ENCODE results near the gene ALDH1A3. TPM values are rescaled to one million over a fixed set of nuclear protein-coding genes. Genes with fewer than 3 reads are reported as not detected.

ALDH1A3 gene
- total RNA-seq, 4 donors from 2014 or later, result 8.5 to 99.9 (median 18.4) TPM

DNA sequence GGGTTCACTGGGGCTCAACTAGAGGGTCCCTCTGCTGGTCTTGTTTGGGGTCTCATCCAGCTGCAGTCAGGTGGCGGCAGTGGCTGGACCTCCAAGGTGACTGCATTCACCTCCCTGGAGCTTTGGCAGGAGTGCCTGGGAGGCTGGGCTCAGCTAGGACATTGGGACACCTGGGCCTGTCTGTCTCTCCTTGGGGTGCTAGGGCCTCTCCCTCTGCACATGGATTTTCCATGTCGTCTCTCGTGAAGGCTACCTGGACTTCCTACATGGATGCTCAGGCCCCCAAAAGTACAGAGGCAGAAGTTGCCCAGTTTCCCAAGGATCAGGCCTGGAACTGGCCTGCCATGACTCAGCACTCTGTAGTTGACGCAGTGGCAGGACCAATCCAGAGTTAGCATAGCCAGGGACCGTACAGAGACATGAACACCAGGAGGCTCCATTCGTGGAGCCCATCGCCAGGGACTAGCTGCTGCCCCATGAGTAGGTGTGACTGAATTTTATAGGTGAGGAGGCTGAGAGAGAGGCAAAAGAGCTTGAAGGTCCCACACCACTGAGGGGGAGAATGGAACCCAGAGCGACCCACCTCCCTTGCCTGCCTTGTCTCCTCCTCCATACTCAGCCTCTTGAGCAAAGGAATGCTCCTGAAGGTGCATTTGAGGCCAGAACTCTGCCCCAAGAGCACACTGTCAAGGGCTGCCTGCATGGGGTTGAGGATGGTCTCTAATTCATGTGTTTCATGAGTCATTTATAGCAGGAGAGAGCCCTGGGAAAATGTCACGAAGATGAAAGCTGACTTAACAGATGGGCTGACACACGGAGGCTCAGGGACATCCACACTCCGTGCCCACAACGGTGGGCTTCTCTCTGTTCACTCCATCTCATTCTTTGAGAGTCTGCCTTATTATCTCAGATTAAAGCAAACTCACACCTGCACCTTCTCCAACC is 13.0 kb upstream of the ALDH1A3 start:
- Histone ChIP-seq H3K4me1 (no peaks in the 10 kb centered on the region), H3K27ac (no peak overlapping the region)
- no peak for TF ChIP-seq POLR2A (IDR thresholded peaks at IDR 0.05)
- TF ChIP-seq, protein P1, sequence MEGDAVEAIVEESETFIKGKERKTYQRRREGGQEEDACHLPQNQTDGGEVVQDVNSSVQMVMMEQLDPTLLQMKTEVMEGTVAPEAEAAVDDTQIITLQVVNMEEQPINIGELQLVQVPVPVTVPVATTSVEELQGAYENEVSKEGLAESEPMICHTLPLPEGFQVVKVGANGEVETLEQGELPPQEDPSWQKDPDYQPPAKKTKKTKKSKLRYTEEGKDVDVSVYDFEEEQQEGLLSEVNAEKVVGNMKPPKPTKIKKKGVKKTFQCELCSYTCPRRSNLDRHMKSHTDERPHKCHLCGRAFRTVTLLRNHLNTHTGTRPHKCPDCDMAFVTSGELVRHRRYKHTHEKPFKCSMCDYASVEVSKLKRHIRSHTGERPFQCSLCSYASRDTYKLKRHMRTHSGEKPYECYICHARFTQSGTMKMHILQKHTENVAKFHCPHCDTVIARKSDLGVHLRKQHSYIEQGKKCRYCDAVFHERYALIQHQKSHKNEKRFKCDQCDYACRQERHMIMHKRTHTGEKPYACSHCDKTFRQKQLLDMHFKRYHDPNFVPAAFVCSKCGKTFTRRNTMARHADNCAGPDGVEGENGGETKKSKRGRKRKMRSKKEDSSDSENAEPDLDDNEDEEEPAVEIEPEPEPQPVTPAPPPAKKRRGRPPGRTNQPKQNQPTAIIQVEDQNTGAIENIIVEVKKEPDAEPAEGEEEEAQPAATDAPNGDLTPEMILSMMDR (IDR thresholded peaks at IDR 0.05), result no peak

DNA sequence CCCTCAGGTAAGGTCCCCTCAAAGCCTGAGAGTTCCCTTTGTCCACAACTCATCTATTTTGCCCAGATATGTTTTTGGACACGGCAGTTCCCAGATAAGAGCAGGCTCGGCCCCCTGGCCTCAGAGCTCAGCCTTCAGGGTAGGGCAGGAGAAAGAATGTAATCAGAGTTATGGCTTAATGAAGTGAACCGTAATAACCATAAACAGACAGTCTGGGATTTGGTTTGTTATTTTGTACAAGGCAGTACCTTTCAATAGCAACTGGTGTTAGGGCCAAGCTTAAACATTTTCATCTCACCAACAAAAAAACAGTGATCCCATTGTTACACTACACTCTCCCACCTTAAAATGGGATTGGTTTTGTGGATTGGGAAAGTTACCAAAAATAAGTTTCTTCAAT is 12.2 kb upstream of the ALDH1A3 start:
- DNase-seq, result no peak
- Histone ChIP-seq H3K27me3 (no peaks in the 10 kb centered on the region), H3K9me3 (peaks cover 0 to 5% (median 0%) of the 10 kb centered on the region in 4 donors), H3K4me3 (no peak overlapping the region), H3K27ac (no peak overlapping the region), H3K4me1 (no peaks in the 10 kb centered on the region), H3K36me3 (no peaks in the 10 kb centered on the region)
- TF ChIP-seq, protein P1 (IDR thresholded peaks at IDR 0.05), result no peak
- TF ChIP-seq POLR2A (IDR thresholded peaks at IDR 0.05), result no peak

More for the DNA sequence above, 13.0 kb upstream of the ALDH1A3 start:
- Histone ChIP-seq H3K4me3 (no peak overlapping the region), H3K27me3 (no peaks in the 10 kb centered on the region), H3K36me3 (no peaks in the 10 kb centered on the region), H3K9me3 (peaks cover 0 to 5% (median 0%) of the 10 kb centered on the region in 4 donors)
- no peak for DNase-seq

DNA sequence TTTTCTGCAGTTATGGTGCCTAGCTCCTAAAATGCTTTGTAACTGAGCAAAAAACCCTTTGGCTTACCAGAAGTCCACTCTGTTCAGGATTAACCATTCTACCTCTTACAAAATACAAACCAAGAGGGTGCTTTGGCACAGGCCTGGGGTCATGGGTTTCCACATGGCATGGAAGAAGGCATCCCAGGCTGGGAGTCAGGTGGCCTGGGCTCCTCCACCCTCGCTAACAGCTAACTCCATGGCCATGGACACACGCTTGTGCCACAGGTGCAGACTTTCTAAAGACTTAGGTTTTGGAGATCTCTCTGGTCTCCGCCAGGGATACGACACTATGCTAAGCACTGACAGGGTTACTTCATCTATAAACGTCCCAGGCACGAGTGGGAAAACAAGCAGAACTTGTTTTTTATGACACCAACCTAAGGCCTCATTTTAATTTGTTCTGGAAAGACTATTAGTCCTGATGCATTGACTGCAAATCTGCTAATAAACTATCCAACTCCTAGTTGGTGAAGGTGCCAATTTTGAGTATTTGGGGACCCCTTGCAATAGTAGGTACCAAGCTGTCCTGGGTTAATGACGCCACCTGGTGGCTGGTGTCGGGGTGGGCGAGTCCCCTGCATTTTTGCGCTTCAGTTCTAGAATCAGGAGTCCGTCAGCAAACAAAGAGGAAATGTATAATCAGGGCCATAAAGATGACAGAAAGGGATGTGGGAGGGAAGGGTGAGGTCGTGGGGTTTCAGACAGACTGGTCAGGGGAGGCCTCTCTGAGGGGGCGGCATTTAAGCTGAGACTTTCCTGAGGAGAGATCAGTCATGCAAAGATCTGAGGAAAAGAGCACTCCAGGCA is 10.3 kb upstream of the ALDH1A3 start:
- Histone ChIP-seq H3K27ac (no peak overlapping the region), H3K4me1 (no peaks in the 10 kb centered on the region), H3K4me3 (no peak overlapping the region), H3K27me3 (no peaks in the 10 kb centered on the region), H3K9me3 (peaks cover 0 to 5% (median 0%) of the 10 kb centered on the region in 4 donors), H3K36me3 (no peaks in the 10 kb centered on the region)
- DNase-seq, result no peak
- TF ChIP-seq, protein P1 (IDR thresholded peaks at IDR 0.05), result no peak
- TF ChIP-seq POLR2A (IDR thresholded peaks at IDR 0.05), result no peak

DNA sequence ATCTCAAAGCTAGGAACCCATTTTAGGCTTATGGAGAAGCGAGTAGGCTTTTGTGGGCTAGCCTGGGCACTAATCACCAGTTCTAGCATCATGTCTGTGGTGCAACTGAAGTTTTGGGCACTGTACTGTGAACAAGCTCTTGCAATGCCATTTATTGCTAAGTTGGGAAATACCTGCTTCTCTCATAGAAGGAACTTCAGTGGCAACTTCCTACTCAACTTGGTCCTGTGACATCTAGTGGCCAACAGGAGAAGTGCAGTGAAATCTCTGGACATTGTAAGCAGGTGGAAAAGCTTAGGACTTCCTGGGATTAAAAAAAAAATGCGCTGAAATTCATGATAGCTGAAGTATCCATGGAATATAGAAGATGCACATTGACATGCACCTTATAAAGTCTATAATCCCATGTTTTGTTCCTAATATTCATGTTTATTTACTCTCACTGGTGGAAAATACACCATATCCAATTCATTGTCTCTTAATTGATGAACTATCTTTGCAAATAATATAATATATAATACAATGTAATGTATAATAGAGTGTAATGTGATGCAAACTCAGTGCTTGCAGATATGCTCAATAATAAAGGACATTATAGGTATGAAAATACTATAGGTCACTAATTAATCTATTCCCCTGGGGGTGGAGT is 6.5 kb upstream of the ALDH1A3 start:
- Histone ChIP-seq H3K27ac (no peak overlapping the region), H3K27me3 (no peaks in the 10 kb centered on the region), H3K9me3 (peaks cover 0 to 5% (median 0%) of the 10 kb centered on the region in 4 donors), H3K4me1 (no peaks in the 10 kb centered on the region), H3K36me3 (no peaks in the 10 kb centered on the region), H3K4me3 (no peak overlapping the region)
- DNase-seq, result peak in 2 of 3 donors; percentile 68 to 89
- TF ChIP-seq POLR2A (IDR thresholded peaks at IDR 0.05), result no peak
- TF ChIP-seq, protein P1 (IDR thresholded peaks at IDR 0.05), result peak; percentile 74 to 98 (median 96)

DNA sequence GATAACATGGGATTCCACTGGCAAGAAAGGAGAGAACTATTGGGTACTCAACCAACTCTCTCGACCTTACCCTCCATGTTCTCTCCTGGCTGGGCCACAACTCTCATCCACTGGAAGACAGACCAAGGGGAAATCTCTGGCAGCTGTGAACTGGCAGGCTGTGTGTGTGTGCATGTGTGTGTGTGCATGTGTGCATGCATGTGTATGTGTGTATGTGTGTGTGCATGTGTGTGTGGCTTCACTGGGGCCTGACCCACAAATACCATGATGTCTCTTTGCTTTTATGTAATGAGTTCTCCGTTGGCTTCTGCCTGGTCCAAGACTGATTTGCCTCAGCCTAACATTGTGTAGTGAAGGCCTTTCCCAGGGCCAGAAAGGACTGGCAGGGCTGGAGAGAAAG is 4.1 kb upstream of the ALDH1A3 start:
- H3K4me3 ChIP-seq, result no peak overlapping the region
- TF ChIP-seq, protein P1 (IDR thresholded peaks at IDR 0.05), result no peak
- TF ChIP-seq POLR2A (IDR thresholded peaks at IDR 0.05), result no peak

More for the DNA sequence above, 4.1 kb upstream of the ALDH1A3 start:
- Histone ChIP-seq H3K36me3 (no peaks in the 10 kb centered on the region), H3K27me3 (peaks cover 0 to 5% of the 10 kb centered on the region in 2 donors), H3K9me3 (no peaks in the 10 kb centered on the region), H3K27ac (no peak overlapping the region), H3K4me1 (peaks cover 0 to 12% (median 4%) of the 10 kb centered on the region in 4 donors)
- no peak for DNase-seq

All from Peyer's patch (tissue), 4 donors.